Keratinocyte (primary cell): ENCODE data around the gene CELF2. TPM values are rescaled to one million over a fixed set of nuclear protein-coding genes. Genes with fewer than 3 reads are reported as not detected.

Experiments used
- DNase-seq: peaks from one replicate; pipeline ENCODE4 v3.0.0-alpha.2; 2011; ENCODE audit warnings: low read depth, missing footprints, low spot score
- FAIRE-seq: peaks from 2 replicates; lab custom pipeline; 2011; peaks lifted over from hg19 to GRCh38; lab: Jason Lieb, UNC
- H2AFZ ChIP-seq: 2 replicates; pipeline ENCODE4 v1.6.0; 2012; ENCODE audit warnings: low read length, control low read depth, inconsistent platforms; ENCODE audit not compliant: control insufficient read depth
- H3K27ac ChIP-seq: 2 replicates; pipeline ENCODE4 v1.5.1; 2011; ENCODE audit warnings: low read length; ENCODE audit not compliant: control insufficient read depth, insufficient read depth
- H3K27me3 ChIP-seq: 3 replicates; pipeline ENCODE4 v1.6.0; 2011; ENCODE audit warnings: low read length; ENCODE audit not compliant: control insufficient read depth, insufficient read depth; ENCODE audit errors: extremely low read depth
- H3K36me3 ChIP-seq, 2 experiments: 2 replicates in 1 of 2; 3 replicates in 1 of 2; pipeline ENCODE4 v1.5.1; 2011; ENCODE audit warnings: low read length in 2 of 2, mild to moderate bottlenecking in 1 of 2; ENCODE audit not compliant: control insufficient read depth in 2 of 2, insufficient read depth in 2 of 2; ENCODE audit errors: extremely low read depth in 1 of 2
- H3K4me1 ChIP-seq: 3 replicates; pipeline ENCODE4 v1.5.1; 2011; ENCODE audit warnings: low read length; ENCODE audit not compliant: control insufficient read depth, insufficient read depth; ENCODE audit errors: extremely low read depth
- H3K4me2 ChIP-seq: 3 replicates; pipeline ENCODE4 v1.6.0; 2011; ENCODE audit warnings: low read depth, low read length; ENCODE audit not compliant: control insufficient read depth, insufficient read depth; ENCODE audit errors: extremely low read depth
- H3K4me3 ChIP-seq, 3 experiments: fragments of 200-600 bp in 1 of 3; sonication (generic) in 1 of 3; 2 replicates in 2 of 3; 3 replicates in 1 of 3; pipeline ENCODE4 v1.5.1; 2011 to 2016; ENCODE audit warnings: low read length in 3 of 3, mild to moderate bottlenecking in 3 of 3, control low read depth in 2 of 3, inconsistent platforms in 1 of 3, low read depth in 1 of 3, mixed read lengths in 1 of 3, mixed run types in 1 of 3, moderate library complexity in 1 of 3; ENCODE audit not compliant: control insufficient read depth in 2 of 3, insufficient read depth in 2 of 3; ENCODE audit errors: extremely low read depth in 1 of 3
- H3K79me2 ChIP-seq: 2 replicates; pipeline ENCODE4 v1.6.0; 2012; ENCODE audit warnings: low read length; ENCODE audit not compliant: control insufficient read depth, insufficient read depth
- H3K9ac ChIP-seq: 3 replicates; pipeline ENCODE4 v1.6.0; 2011; ENCODE audit warnings: low read length; ENCODE audit not compliant: control insufficient read depth, insufficient read depth; ENCODE audit errors: extremely low read depth
- H3K9me1 ChIP-seq: 3 replicates; pipeline ENCODE4 v1.6.0; 2011; ENCODE audit warnings: low read length; ENCODE audit not compliant: control insufficient read depth, insufficient read depth; ENCODE audit errors: extremely low read depth
- H3K9me3 ChIP-seq: 2 replicates; pipeline ENCODE4 v1.5.1; 2012; ENCODE audit warnings: low read depth, low read length; ENCODE audit not compliant: control insufficient read depth
- H4K20me1 ChIP-seq: 3 replicates; pipeline ENCODE4 v1.6.0; 2011; ENCODE audit warnings: low read length; ENCODE audit not compliant: control insufficient read depth, insufficient read depth; ENCODE audit errors: extremely low read depth
- EZH2 ChIP-seq: IDR thresholded peaks from one replicate; pipeline ENCODE4 v1.6.1; 2012; ENCODE audit warnings: inconsistent platforms, mild to moderate bottlenecking, low read length, moderate library complexity
- dilution Hi-C: fragments of 300-500 bp; cut with MboI; formaldehyde crosslinking; loops from one replicate; pipeline ENCODE4 v1.7.0; 2020; ENCODE audit warnings: low sequenced_read_pairs; ENCODE audit not compliant: extremely low pct_ligation_motif_present
- polyA plus RNA-seq, 5 experiments: library from polyadenylated mRNA; depleted of rRNA in 3 of 5; stranded (reverse) in 3 of 5; stranded (forward) in 1 of 5; unstranded in 1 of 5; fragments of >200 nt; gene quantifications; 1 replicate in 1 of 5; 2 replicates in 3 of 5; 3 replicates in 1 of 5; pipeline versions ENCODE4 v1.2.1 to v1.2.3, GENCODE V29; 2011 to 2012; ENCODE audit warnings: missing spikeins in 2 of 5, low read depth in 1 of 5, low replicate concordance in 1 of 5
- TF ChIP-seq, protein P1 (sequence below), 3 experiments: IDR thresholded peaks in 1 of 3; conservative IDR thresholded peaks in 1 of 3; optimal IDR thresholded peaks in 1 of 3; 2 replicates in 2 of 3; 3 replicates in 1 of 3; pipeline versions ENCODE3 to v1.5.1; 2011; ENCODE audit warnings: low read length in 3 of 3, mild to moderate bottlenecking in 3 of 3, moderate library complexity in 2 of 3, control low read depth in 1 of 3, inconsistent platforms in 1 of 3; ENCODE audit not compliant: insufficient read depth in 2 of 3; ENCODE audit errors: extremely low read depth in 1 of 3

CELF2 gene
- polyA plus RNA-seq, 1 donor (not counting 4 experiments of a cell fraction or from before 2014, with no cell fraction given) = 9.8 TPM

DNA sequence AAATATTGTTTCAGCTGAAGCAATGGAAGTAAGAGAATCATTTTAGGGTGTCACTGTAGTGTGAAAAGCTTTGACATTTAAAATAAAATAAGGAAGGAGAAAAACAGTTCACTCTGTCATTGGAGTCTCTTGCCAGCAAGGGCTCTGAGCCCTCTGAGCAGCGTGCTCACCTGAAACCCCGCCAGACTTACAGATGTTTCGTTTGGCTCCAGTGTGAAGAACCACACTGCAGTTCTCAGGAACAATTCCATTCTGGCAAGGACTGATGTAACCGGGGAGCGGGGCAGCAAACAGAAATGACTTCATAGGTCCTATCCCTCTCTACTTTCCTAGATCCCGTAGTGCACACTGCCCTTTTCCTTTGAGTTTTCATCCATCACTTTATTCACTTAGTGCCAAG is 164.3 kb downstream of the CELF2 start:
- no peaks in the 10 kb centered on the region for H3K36me3 ChIP-seq
- FAIRE-seq = no peak
- no peaks in the 10 kb centered on the region for H3K27me3 ChIP-seq
- H3K79me2 ChIP-seq = no peaks in the 10 kb centered on the region
- H3K9me3 ChIP-seq = no peaks in the 10 kb centered on the region
- H3K4me2 ChIP-seq = no peak overlapping the region
- H4K20me1 ChIP-seq = no peaks in the 10 kb centered on the region
- dilution Hi-C loops = no loop called here
- no peak for DNase-seq
- H3K4me1 ChIP-seq = no peaks in the 10 kb centered on the region
- no peak overlapping the region for H3K9ac ChIP-seq
- no peak overlapping the region for H3K27ac ChIP-seq
- no peaks in the 10 kb centered on the region for H3K9me1 ChIP-seq
- TF ChIP-seq EZH2 = no peak
- TF ChIP-seq, protein P1, sequence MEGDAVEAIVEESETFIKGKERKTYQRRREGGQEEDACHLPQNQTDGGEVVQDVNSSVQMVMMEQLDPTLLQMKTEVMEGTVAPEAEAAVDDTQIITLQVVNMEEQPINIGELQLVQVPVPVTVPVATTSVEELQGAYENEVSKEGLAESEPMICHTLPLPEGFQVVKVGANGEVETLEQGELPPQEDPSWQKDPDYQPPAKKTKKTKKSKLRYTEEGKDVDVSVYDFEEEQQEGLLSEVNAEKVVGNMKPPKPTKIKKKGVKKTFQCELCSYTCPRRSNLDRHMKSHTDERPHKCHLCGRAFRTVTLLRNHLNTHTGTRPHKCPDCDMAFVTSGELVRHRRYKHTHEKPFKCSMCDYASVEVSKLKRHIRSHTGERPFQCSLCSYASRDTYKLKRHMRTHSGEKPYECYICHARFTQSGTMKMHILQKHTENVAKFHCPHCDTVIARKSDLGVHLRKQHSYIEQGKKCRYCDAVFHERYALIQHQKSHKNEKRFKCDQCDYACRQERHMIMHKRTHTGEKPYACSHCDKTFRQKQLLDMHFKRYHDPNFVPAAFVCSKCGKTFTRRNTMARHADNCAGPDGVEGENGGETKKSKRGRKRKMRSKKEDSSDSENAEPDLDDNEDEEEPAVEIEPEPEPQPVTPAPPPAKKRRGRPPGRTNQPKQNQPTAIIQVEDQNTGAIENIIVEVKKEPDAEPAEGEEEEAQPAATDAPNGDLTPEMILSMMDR (optimal IDR thresholded peaks at IDR 0.05 in 1 of 3, IDR thresholded peaks at IDR 0.05 in 1 of 3, conservative IDR thresholded peaks at IDR 0.05 in 1 of 3; ENCODE audit: extremely low read depth in 1 of 3, insufficient read depth in 2 of 3, low read length in 3 of 3) = no peak
- no peak overlapping the region for H2AFZ ChIP-seq
- no peak overlapping the region for H3K4me3 ChIP-seq

DNA sequence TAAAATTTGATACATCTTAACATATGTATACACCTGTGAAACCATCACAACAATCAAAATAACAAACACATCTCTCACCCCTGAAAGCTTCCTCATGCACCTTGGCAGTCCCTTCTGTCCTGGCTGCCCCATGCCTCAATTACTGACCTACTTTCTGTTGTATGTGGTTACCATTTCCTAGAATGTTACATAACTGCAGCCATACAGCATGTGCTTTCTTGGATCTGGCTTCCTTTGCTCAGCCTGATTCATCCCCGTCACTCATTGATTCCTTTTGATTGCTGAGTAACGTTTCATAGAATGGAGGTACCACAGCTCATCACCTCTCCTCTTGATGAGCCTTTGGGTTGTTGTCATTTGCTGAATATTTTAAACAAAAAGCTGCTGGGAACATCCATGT is 165.3 kb downstream of the CELF2 start:
- TF ChIP-seq, protein P1 (optimal IDR thresholded peaks at IDR 0.05 in 1 of 3, IDR thresholded peaks at IDR 0.05 in 1 of 3, conservative IDR thresholded peaks at IDR 0.05 in 1 of 3; ENCODE audit: extremely low read depth in 1 of 3, insufficient read depth in 2 of 3, low read length in 3 of 3) = no peak
- no peak for TF ChIP-seq EZH2
- no peaks in the 10 kb centered on the region for H3K4me1 ChIP-seq
- H3K4me2 ChIP-seq = no peak overlapping the region
- no peaks in the 10 kb centered on the region for H3K79me2 ChIP-seq
- dilution Hi-C loops = no loop called here
- FAIRE-seq (no peak), DNase-seq (no peak)
- H2AFZ ChIP-seq = no peak overlapping the region
- no peaks in the 10 kb centered on the region for H4K20me1 ChIP-seq
- H3K9ac ChIP-seq = no peak overlapping the region
- no peaks in the 10 kb centered on the region for H3K36me3 ChIP-seq
- no peak overlapping the region for H3K27ac ChIP-seq
- no peaks in the 10 kb centered on the region for H3K27me3 ChIP-seq
- H3K9me1 ChIP-seq = no peaks in the 10 kb centered on the region
- H3K9me3 ChIP-seq = no peaks in the 10 kb centered on the region
- H3K4me3 ChIP-seq = no peak overlapping the region
